Esophagus (tissue), 2 donors: ENCODE measurements around the gene MPRIP. TPM values are rescaled to one million over a fixed set of nuclear protein-coding genes. Genes with fewer than 3 reads are reported as not detected.

ENCODE experiments used
- H3K27ac ChIP-seq, 2 donors: one replicate each; pipeline ENCODE4 v1.5.1; 2013; ENCODE audit warnings: low read depth in 2 of 2, mild to moderate bottlenecking in 2 of 2, inconsistent platforms in 1 of 2, low read length in 1 of 2, moderate library complexity in 1 of 2
- H3K27me3 ChIP-seq, 2 donors: one replicate each; pipeline ENCODE4 v1.6.1; 2013; ENCODE audit warnings: low read length in 2 of 2, control low read depth in 1 of 2, mild to moderate bottlenecking in 1 of 2; ENCODE audit not compliant: insufficient read depth in 2 of 2, control insufficient read depth in 1 of 2
- H3K36me3 ChIP-seq, 2 donors: one replicate each; pipeline ENCODE4 v1.6.1; 2013; ENCODE audit warnings: low read length in 1 of 2; ENCODE audit not compliant: control insufficient read depth in 2 of 2, insufficient read depth in 2 of 2
- H3K4me1 ChIP-seq, 2 donors: one replicate each; pipeline ENCODE4 v1.6.1; 2013; ENCODE audit warnings: low read length in 1 of 2; ENCODE audit not compliant: control insufficient read depth in 2 of 2, insufficient read depth in 2 of 2
- H3K4me3 ChIP-seq, 2 donors: one replicate each; pipeline ENCODE4 v1.5.1; 2013; ENCODE audit warnings: low read length in 2 of 2, mild to moderate bottlenecking in 2 of 2, low read depth in 1 of 2, moderate library complexity in 1 of 2
- H3K9me3 ChIP-seq, 2 donors: one replicate each; pipeline ENCODE4 v1.6.1; 2013; ENCODE audit warnings: mild to moderate bottlenecking in 2 of 2, low read depth in 1 of 2, low read length in 1 of 2, moderate library complexity in 1 of 2; ENCODE audit not compliant: control insufficient read depth in 2 of 2, insufficient read depth in 1 of 2
- WGBS, 2 donors: extraction: QIAGEN DNeasy Blood & Tissue Kit; methylation state at CpG; one replicate each; pipeline ENCODE4 v1.1.7; 2013; 5-methylcytosine and 5-hydroxymethylcytosine counted together
- polyA plus RNA-seq, 2 donors: library from polyadenylated mRNA; stranded (reverse); fragments of 200-250 nt; gene quantifications; one replicate each; pipeline ENCODE4 v1.2.3, GENCODE V29; 2013
- donor health status: healthy with polysubstance abuse.
- donor health status: Bipolar disorder and iron deficiency.

MPRIP gene
- polyA plus RNA-seq, 2 donors = 122 to 226 TPM

- no peaks in the 10 kb centered on the region for H3K9me3 ChIP-seq
- peaks cover 12 to 13% of the 10 kb centered on the region in 2 donors for H3K4me1 ChIP-seq
- no peaks in the 10 kb centered on the region for H3K27me3 ChIP-seq
- H3K27ac ChIP-seq = no peak overlapping the region
- no peak overlapping the region for H3K4me3 ChIP-seq
- peaks cover 2 to 18% of the 10 kb centered on the region in 2 donors for H3K36me3 ChIP-seq
- WGBS, 2 donors = 93 to 97% methylated on average over 6 of the region's 6 CpGs
These were observed 59.9 kb downstream of the MPRIP start for GRCh38 chr17:17102176-17102575.

GRCh38 chr17:17103160-17103559, 60.9 kb downstream of the MPRIP start:
- Histone ChIP-seq H3K36me3 (peaks cover 2 to 18% of the 10 kb centered on the region in 2 donors), H3K27me3 (no peaks in the 10 kb centered on the region), H3K4me1 (peaks cover 18 to 22% of the 10 kb centered on the region in 2 donors), H3K9me3 (no peaks in the 10 kb centered on the region), H3K4me3 (no peak overlapping the region), H3K27ac (no peak overlapping the region)
- WGBS, 2 donors = 84 to 87% methylated on average over 6 of the region's 6 CpGs

GRCh38 chr17:17104036-17104435, 61.8 kb downstream of the MPRIP start:
- H3K36me3 ChIP-seq = peaks cover 2 to 18% of the 10 kb centered on the region in 2 donors
- H3K27me3 ChIP-seq = no peaks in the 10 kb centered on the region
- no peak overlapping the region for H3K27ac ChIP-seq
- 93 to 94% methylated on average over 6 of the region's 6 CpGs for WGBS, 2 donors
- no peaks in the 10 kb centered on the region for H3K9me3 ChIP-seq
- H3K4me3 ChIP-seq = no peak overlapping the region
- peaks cover 23 to 25% of the 10 kb centered on the region in 2 donors for H3K4me1 ChIP-seq

GRCh38 chr17:17104494-17104893, 62.2 kb downstream of the MPRIP start:
- Histone ChIP-seq H3K36me3 (peaks cover 2 to 18% of the 10 kb centered on the region in 2 donors), H3K27me3 (no peaks in the 10 kb centered on the region), H3K9me3 (no peaks in the 10 kb centered on the region), H3K4me3 (no peak overlapping the region), H3K27ac (no peak overlapping the region), H3K4me1 (peaks cover 23 to 29% of the 10 kb centered on the region in 2 donors)
- 71 to 87% methylated on average over 11 of the region's 11 CpGs for WGBS, 2 donors

GRCh38 chr17:17105976-17106375, 63.7 kb downstream of the MPRIP start:
- Histone ChIP-seq H3K36me3 (peaks cover 2 to 12% of the 10 kb centered on the region in 2 donors), H3K27me3 (no peaks in the 10 kb centered on the region), H3K4me1 (peaks cover 23 to 36% of the 10 kb centered on the region in 2 donors)

GRCh38 chr17:17106756-17107155, 64.5 kb downstream of the MPRIP start:
- H3K4me1 ChIP-seq = peaks cover 27 to 36% of the 10 kb centered on the region in 2 donors
- H3K36me3 ChIP-seq = peaks cover 2 to 12% of the 10 kb centered on the region in 2 donors

More at GRCh38 chr17:17105976-17106375, 63.7 kb downstream of the MPRIP start:
- no peak overlapping the region for H3K27ac ChIP-seq
- no peaks in the 10 kb centered on the region for H3K9me3 ChIP-seq
- 92 to 93% methylated on average over 7 of the region's 7 CpGs for WGBS, 2 donors
- no peak overlapping the region for H3K4me3 ChIP-seq

GRCh38 chr17:17107281-17107680, 65.0 kb downstream of the MPRIP start:
- peaks cover 27 to 36% of the 10 kb centered on the region in 2 donors for H3K4me1 ChIP-seq
- no peaks in the 10 kb centered on the region for H3K9me3 ChIP-seq
- peak overlapping the region; percentile 69 to 82 for H3K27ac ChIP-seq
- H3K27me3 ChIP-seq = no peaks in the 10 kb centered on the region
- H3K4me3 ChIP-seq = no peak overlapping the region
- H3K36me3 ChIP-seq = peaks cover 2 to 12% of the 10 kb centered on the region in 2 donors
- 58 to 65% methylated on average over 4 of the region's 4 CpGs for WGBS, 2 donors

More at GRCh38 chr17:17106756-17107155, 64.5 kb downstream of the MPRIP start:
- Histone ChIP-seq H3K27me3 (no peaks in the 10 kb centered on the region), H3K27ac (peak overlapping the region in 1 of 2 donors; percentile 82), H3K9me3 (no peaks in the 10 kb centered on the region), H3K4me3 (no peak overlapping the region)
- 46 to 51% methylated on average over 3 of the region's 3 CpGs for whole genome bisulfite sequencing, 2 donors

GRCh38 chr17:17107891-17108431, 65.7 kb downstream of the MPRIP start:
- Histone ChIP-seq H3K27me3 (no peaks in the 10 kb centered on the region), H3K27ac (peak overlapping the region; percentile 69 to 82), H3K9me3 (no peaks in the 10 kb centered on the region), H3K4me1 (peaks cover 27 to 41% of the 10 kb centered on the region in 2 donors), H3K4me3 (no peak overlapping the region), H3K36me3 (peaks cover 2 to 13% of the 10 kb centered on the region in 2 donors)
- 45 to 53% methylated on average over 7 of the region's 7 CpGs for WGBS, 2 donors

GRCh38 chr17:17108451-17109049, 66.3 kb downstream of the MPRIP start:
- peak overlapping the region; percentile 69 to 90 for H3K27ac ChIP-seq
- H3K9me3 ChIP-seq = no peaks in the 10 kb centered on the region
- no peaks in the 10 kb centered on the region for H3K27me3 ChIP-seq
- H3K36me3 ChIP-seq = peaks cover 2 to 13% of the 10 kb centered on the region in 2 donors
- 41 to 44% methylated on average over 8 of the region's 8 CpGs for WGBS, 2 donors
- no peak overlapping the region for H3K4me3 ChIP-seq
- H3K4me1 ChIP-seq = peaks cover 27 to 41% of the 10 kb centered on the region in 2 donors

GRCh38 chr17:17109256-17109655, 67.0 kb downstream of the MPRIP start:
- Histone ChIP-seq H3K9me3 (no peaks in the 10 kb centered on the region), H3K4me3 (no peak overlapping the region), H3K36me3 (peaks cover 2 to 10% of the 10 kb centered on the region in 2 donors), H3K27ac (peak overlapping the region; percentile 69 to 90), H3K4me1 (peaks cover 26 to 41% of the 10 kb centered on the region in 2 donors), H3K27me3 (no peaks in the 10 kb centered on the region)
- 42 to 50% methylated on average over 4 of the region's 4 CpGs for WGBS, 2 donors
